Renal cortex interstitium (tissue), 11 donors: Measurements from ENCODE around the gene SERHL2. TPM values are rescaled to one million over a fixed set of nuclear protein-coding genes. Genes with fewer than 3 reads are reported as not detected.
"Not testable (repeated sequence)": the region's sequence is repeated elsewhere in the genome, so short reads cannot be mapped to it uniquely, and the experiment has no call there.

ENCODE experiments used
- DNase-seq, 11 donors: peaks; one replicate each; pipeline ENCODE4 v3.0.0-alpha.2; 2013; ENCODE audit warnings: low read depth in 9 of 11, low spot score in 4 of 11; ENCODE audit errors: extremely low read depth in 1 of 11
- polyA plus RNA-seq, 3 donors: library from polyadenylated mRNA; unstranded; fragments of 120-200 nt; gene quantifications; one replicate each; pipeline ENCODE4 v1.2.1, GENCODE V29; 2013; ENCODE audit not compliant: insufficient read length in 3 of 3

Gene SERHL2
- polyA plus RNA-seq, 3 donors, result 6.0 to 9.8 (median 6.6) TPM

DNA sequence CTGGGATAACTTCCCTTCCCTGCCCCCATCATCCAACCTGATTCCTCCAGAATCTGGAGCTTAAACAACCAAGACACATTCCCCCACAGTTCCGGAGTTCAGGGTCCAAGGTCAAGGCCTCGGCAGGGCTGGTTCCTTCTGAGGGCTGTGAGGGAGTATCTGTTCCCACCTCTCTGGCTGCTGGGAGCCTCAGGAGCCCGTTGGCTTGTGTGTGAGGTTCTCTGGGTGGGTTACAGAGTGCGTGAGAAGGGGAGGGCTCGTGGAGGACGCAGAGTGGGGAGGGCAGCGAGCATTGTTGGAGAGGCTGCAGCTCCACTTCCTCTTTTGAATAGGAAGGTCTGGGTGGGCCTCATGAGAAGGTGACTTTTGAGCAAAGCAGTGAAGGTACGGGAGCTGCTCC is 8.5 kb downstream of the SERHL2 start:
- peak in 2 of 11 donors; percentile 21 to 56 for DNase-seq

DNA sequence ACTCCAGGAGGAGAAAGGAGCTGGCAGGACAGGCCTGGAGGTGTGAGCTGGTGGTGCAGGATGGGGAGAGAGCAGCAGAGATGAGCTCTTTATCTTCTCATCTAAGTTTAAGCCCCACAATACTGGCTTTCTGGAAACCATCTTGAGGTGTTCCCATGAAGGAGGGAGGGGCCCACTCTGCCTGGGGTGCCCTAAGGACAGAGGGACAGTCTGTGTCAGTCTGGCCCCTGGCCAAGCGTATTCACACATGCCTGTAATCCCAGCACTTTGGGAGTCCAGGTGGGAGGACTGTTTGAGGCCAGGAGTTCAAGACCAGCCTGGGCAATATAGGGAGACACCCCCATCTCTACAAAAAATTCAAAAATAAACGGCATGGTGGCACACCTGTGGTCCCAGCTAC is 8.9 kb downstream of the SERHL2 start:
- no peak for DNase-seq

DNA sequence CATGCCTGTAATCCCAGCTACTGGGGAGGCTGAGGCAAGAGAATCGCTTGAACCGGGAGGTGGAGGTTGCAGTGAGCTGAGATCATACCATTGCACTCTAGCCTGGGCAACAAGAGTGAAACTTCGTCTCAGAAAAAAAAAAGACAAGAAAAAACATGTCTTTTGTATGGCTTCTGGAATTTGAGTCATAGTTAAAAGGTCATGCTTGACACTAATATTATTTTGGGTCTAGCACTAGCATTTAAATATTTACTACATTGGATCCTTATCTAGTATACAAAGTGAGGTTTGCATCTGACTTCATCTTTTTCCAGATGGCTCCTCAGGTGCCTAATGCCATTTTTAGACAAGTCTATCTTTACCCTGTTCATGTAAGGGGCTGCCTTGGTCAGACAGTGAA is 10.2 kb downstream of the SERHL2 start:
- DNase-seq, result not testable (repeated sequence)

DNA sequence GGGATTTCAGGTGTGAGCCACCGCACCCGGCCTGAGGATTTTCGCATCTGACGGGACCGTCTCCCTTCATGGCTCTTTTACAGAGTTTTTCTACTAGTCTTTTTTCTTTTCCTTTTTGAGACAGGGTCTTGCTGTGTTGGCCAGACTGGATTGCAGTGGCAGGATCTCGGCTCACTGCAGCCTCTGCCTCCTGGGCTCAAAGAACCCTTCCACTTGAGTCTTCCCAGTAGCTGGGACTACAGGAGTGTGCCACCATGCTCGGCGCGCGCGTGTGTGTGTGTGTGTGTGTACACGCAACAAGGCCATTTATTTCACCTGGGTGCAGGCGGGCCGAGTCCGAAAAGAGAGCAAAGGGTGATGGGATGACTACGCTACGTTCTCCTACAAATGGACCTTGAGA is 10.9 kb downstream of the SERHL2 start:
- no peak for DNase-seq

DNA sequence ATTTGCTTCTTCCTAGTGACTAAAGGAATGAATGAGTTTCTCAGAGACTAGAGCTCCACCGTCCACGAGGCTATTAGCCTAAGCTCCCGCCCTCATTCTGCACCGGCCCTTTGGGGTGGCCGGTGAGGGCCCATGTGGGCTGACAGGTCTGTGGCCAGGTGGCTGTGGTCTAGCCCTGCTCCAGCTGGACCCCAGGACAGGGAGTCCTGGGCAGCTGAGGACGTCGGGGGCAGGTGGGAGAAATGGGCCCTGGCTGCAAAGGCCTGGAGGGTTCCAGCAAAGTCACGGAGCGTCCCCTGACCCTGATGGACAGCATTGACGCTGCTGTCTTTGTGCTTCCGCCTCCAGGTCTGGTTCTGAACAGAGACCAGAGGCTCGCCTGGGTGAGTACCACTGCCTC is 12.2 kb downstream of the SERHL2 start:
- DNase-seq, result no peak

DNA sequence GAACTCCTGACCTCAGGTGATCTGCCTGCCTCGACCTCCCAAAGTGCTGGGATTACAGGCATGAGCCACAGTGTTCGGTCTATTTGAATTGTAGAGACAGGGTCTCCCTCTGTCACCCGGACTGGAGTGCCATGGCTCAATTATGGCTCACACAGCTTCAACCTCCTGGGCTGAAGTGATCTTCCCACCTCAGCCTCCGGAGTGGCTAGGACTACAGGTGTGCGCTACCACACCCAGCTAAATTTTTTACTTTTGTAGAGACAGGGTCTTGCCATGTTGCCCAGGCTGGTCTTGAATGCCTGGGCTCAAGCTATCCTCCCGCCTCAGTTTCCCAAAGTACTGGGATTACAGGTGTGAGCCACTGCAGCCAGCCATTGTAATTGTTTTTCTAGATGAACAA is 14.2 kb downstream of the SERHL2 start:
- not testable (repeated sequence) for DNase-seq

DNA sequence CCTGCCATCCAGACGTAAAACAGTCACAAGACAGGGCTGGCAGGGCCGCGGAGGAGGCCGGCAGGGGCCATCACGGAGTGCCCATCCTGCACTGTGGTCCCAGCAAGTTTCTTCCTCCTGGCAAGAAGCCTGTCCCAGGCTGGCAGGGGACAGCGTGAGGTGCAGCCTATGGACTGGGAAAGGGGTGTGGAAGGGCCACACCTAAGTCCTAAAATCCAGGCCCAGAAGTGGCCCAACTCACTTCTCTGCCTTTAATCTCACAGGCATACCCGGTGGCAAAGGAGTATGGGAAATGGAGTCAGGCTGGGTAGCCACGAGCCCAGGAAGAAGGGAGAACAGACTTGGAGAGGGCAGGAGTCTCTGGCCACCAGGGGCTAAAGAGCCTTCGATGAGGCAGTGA is 16.8 kb downstream of the SERHL2 start:
- DNase-seq, result not testable (repeated sequence)

DNA sequence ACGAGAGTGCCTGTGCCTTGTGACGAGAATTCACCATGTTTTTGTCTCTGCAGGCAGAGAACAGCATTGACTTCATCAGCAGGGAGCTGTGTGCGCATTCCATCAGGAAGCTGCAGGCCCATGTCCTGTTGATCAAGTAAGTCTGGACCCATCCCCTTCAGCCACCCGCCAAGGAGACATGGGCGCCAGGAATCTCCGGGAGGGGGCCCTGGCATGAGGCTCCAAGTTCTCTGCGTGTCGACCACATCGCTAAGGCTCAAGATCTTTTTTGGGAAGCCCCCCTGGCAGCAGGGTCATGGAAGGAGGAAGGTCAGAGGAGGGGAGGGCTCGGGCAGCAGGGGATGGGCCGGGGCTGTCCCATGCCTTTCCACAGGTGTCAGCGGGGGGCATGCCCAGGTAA is 17.3 kb downstream of the SERHL2 start:
- DNase-seq, result not testable (repeated sequence)

DNA sequence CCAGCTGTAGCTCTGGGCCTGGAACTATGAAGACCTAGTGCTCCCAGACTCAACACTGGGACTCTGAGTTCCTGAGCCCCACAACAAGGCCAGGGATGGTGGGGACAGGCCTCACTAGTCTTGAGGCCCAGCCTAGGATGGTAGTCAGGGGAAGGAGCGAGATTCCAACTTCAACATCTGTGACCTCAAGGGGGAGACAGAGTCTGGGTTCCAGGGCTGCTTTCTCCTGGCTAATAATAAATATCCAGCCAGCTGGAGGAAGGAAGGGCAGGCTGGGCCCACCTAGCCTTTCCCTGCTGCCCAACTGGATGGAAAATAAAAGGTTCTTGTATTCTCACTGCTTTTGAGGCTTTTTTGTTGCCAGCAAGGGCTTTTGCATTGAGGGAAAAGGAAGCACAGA is 20.3 kb downstream of the SERHL2 start:
- DNase-seq, result not testable (repeated sequence)

DNA sequence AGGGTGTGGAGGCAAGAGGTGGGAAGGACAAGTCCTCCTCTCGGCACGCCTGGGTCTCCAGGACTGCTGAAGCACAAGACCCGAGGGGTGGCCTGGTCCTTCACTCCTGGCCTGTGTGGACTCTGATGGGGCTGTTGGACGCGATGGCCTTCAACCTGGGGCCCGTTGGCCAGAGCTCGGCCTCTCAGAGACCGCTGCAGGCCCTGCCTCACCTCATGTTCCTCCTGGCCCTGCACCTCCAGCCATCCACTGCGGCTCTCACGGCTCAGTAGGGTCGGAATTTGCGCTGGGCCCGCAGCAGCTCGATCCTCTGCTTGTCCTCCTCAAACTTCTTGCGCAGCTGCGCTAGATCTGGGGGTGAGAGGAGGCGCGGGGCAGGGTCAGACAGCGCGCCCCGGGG is 20.7 kb downstream of the SERHL2 start:
- DNase-seq, result not testable (repeated sequence)

DNA sequence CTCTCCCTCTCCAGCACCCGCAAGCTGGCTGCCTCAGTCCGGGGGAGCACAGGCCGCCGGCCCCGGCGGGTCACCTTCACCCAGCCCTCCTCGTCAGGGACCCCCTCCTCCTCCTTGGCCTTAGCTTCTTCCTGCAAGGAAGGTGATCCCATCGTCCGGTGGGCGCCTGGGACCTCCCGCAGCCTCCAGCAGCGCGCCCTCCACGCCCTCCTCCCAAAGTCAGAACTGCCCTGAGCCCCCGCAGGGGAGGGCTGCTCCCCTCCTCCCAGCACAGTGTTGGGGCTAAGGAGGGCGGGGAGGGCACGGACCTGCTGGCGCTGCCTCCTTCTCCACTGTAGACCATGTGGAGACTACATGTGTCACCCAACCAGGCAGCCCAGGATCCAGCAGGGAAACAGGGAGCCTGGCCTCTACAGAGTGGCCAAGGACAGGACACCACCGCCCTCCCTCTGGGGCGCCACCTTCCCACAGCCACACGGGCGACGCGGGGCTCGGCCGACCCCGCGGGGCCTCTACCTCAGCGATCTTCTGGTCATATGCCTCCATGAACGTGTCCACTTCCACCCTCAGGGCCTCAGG is 22.3 kb downstream of the SERHL2 start:
- DNase-seq, result not testable (repeated sequence)

DNA sequence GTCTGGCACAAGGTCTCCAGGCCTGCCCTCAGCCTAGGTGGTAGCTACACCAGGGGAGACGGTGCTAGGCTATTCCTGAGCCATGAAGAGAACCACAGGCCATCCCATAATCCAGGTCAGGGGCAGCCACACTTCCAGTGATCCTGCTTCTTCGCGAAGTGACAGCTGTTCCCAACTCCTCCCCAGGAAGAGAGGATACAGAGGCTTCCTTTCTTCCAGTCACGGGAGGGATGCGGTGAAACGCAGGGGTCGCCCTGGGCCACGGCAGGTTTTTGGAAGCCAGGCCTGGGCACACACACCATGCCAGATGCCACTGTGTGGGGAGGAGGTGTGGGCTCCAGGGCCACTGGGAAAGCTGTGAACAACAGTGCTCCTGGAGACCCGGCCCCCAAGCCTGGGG is 23.4 kb downstream of the SERHL2 start:
- not testable (repeated sequence) for DNase-seq

DNA sequence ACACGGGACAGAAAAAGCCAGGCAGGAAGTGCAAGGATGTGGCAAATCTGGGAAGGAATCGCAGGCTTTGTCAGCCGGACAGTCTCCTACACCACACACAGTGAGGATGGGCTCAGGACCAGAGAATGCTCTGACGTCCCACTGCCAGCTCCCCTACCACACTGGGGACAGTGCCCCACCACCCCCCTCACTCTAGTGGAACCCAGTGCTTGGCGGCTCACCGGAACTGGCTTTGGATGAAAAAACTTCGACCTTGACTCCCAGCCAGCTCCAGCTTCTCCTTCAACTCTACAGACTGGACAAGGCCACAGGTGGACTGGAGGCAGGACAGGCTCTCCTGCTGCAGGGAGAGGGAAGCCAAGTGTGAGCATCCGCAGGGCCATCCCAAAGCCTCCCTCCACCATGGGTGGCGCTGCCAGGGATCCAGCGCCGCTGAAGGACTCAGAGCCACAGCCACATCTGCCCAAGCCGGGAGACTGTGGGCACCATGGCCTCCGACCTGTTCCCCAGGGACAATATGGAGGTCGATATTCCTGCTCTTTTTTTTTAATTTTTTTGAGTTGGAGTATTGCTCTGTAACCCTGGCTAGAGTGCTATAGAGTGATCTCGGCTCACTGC is 24.0 kb downstream of the SERHL2 start:
- no peak for DNase-seq

DNA sequence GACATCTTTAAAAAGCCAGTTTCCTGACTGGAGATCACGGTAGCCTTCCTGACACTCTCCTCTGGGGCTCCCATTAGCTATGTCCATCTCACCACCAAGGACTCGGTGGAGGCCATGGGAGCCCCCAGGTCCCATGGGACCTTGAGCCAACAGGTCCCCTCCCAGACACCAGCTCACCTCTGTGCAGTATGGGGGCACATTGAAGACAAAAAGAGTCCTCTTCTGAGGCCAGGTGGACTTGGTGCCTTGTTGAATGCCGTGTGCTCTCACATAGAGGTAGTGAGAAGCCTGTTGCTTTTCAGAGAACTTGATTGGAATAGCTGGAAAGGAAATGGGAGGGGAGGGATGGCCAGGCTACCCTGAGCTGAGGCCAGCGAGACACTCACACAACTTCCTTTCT is 26.3 kb downstream of the SERHL2 start:
- not testable (repeated sequence) for DNase-seq

DNA sequence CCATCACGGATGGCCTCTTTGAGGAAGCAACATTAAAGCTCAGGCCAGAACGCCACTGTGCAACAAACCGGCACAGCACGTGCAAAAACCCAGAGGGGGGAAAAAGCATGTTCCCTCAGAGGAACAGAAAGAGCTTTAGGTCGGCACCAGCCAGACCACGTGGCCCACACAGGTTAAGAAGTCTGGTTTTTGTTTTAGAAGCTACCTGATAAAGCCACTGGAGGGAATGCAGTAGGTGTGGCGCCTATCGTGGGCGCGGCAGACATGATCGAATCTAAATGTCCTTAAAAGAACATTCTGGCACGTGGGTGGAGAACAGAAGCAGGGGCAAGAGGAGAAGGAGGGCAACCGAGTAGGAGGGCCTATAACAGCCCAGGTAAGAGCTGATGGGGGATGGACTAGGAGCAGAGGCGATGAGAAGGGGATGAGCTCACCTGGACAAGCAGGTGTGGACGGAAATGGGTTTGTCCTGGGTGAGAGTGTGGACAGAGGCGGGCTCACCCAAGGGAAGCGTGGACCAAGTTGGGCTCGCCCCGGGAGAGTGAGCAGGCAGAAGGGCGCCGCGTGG is 27.5 kb downstream of the SERHL2 start:
- not testable (repeated sequence) for DNase-seq

DNA sequence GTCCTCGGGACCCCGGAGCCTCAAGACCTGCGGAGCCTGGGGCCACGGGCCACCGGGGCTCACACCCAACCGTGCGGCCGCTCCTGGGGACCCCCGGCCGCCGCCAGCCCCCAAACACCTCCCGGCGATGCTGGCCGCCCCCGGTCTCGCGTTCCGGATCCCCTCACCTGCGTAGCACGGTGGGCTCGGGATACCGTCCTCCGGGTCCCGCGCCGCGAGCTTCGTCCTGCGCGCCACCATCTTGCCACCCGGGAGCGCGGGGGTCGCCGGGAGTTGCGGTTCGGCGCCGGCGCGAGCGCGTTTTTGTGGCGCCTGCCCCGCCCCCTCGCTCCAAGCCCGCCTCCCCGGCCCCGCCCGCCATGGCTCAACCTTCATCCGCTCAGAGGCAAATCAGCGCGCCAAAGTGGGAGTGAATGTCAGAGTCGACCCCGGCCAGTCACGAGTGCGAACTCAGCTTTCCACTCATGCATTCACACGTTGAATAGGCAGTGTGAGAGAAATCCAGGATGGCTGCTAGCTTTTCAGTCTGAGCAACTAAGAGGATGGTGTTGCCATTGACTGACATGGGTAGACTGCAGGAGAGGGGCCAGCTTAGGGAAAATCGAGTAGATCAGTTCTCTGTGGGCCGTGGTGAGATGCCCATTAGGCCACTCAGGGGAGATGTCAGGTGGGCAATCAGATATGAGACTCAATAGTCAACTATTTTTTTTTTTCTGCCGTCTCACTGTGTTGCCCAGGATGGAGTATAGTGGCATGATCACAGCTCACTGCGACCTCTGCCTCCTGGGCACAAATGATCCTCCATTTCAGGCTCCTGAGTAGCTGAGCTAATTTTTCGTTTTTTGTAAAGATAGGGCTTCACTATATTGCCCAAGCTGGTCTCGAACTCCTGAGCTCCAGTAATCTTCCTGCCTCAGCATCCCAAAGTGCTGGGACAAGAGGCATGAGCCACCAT is 28.3 kb downstream of the SERHL2 start:
- DNase-seq, result peak; percentile 31 to 83 (median 74)

DNA sequence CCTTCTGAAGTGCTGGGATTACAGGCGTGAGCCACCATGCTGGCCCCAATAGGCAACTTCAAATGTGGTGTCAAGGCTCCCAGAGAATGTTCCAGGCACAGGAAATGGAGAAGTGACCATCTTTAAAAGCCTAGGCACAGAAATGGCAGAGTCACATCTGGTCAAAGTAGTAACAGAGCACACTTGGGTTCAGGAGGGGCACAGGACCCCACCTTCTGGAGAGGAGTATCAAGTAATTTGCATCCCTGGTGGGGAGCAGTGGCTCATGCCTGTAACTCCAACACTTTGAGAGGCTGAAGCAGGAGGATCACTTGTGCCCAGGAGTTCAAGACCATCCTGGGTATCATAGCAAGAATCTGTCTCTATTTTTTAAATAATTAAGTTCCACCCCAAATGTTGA is 29.2 kb downstream of the SERHL2 start:
- no peak for DNase-seq

DNA sequence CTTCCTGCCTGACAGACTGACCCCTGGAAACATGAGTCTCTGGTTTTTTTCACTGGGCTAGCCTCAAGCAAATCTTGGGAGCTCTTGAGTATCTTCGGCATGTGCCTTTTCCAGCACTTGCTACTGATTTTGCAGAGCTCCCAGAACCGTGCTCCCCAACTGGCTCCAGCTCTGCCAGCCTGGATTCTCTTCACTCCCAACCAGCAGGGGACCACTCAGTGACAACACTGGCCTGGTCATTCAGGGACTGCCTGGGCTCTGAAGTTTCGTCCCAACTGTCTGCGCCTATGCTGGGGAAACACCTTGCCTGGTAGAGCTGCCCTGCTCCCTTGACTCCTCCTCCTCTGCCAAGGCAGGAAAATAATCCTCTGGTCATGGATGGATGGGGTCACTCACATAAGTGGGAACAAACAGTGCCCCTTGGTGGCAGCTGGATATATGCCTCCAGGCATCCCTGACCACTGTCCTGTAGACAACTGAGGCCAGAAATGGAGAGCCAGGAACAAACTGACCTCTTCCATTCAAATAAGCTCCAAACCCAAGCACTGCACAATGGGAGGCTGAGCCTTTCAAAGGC is 30.7 kb downstream of the SERHL2 start:
- DNase-seq, result no peak

DNA sequence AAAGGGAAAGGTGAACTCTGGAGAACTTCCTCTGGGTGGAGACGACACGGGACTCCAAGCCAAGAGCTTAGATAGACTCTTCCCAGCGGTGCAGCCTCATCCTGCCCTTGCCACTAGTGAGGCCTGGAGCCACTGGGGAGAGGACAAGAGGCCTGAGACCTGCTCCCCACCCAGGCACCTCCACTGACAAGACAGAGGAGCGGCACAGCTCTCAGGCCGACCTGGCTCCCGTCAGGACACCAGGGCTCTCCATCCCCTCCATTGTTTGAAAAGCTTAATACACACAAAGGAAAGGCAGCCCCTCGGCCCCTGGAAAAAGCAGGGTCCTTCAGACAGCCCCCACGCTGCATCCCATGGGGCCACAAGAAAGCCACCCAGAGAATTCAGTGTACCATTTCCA is 31.3 kb downstream of the SERHL2 start:
- no peak for DNase-seq
